Measurements from ENCODE around the gene ARHGAP26.

The ARHGAP26 gene

DNA sequence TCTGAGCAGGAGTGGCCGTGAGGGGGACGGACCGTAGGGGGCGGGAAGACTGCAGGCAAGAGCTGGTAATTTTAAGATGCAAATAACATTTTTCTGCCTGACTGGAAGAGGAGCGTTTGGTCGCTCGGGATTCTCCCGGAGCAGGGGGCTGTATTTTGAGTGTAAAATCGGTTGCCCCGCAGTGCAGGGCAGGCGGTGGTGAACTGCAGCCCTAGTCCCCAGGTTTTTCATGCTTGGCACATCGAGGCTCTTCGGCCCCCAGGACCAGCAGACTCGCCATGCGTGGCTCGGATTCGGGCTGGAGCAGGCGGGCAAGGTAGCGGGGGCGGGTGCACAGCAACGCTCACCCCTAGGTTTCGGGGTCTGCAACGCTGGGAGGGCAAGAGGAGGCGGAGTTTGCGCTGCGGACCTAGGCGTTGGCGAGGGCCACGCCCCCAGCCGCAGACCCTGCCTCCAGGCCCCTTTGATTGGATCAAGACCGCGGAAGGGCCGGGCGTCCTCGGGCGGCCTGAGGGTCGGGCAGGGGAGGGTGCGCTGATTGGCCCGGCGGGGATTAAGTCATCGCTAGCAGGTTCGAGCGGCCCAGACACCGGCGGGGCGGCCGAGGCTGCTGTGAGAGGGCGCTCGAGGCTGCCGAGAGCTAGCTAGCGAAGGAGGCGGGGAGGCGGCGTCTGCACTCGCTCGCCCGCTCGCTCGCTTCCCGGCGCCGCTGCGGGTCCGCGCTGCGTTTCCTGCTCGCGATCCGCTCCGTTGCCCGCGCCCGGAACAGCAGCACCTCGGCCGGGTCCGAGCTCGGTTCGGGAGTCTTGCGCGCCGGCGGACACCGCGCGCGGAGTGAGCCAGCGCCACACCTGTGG is at the start of gene ARHGAP26:
TSS of gene ARHGAP26 (plus strand) at position 585 of the 857 bp plus-strand sequence. CDS start 385 bp downstream, outside the sequence.
- peak; percentile 98 for DNase-seq

DNA sequence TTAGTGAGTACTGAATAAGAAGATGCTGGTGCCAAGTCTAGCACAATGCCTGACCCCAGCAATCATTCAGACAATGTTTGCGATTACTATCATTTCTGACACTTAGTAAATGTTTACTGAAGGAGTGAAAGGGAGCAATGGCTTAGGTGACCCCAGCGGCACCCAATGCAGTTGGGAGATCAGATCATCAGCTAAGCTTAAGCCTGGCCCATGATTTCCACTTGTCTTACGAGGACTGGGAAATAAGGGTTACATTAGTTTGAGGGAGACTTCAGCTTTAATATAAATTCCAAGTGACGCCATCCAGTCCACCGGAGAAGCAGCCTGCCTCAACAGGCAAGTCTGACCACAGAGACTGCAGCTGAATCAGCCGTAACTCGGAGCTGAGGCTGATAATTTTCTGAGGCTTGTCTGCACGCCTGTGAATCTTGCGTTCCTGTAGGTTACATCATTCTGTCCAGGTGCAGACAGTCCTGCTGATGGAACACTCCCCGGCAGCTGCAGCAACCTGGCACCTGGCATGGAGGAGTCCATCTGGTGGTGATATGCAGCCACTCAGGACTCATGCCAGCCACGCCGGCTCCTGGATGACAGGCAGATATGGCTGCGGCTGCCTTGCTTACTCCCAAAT is 49.4 kb upstream of the ARHGAP26 start:
- no peak for DNase-seq

DNA sequence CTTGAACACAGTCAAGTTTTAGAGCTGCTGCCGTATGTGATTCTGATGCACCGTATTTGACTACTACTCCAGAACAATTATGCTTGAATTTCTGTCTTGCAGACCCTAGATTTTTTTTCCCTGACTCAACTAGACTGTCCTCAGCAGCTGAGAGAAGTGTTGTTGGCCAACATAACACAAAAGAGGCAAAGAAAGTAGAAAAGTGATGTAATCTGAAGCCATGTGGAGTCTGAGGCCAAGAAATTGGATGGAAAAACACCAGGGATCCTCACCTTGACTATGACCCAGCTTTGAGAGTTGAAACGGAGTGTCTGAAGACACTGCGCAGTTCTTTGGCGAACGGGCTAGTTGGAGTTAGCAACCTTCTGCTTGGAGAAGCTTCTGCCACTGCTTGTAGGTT is 48.0 kb upstream of the ARHGAP26 start:
- no peak for DNase-seq

DNA sequence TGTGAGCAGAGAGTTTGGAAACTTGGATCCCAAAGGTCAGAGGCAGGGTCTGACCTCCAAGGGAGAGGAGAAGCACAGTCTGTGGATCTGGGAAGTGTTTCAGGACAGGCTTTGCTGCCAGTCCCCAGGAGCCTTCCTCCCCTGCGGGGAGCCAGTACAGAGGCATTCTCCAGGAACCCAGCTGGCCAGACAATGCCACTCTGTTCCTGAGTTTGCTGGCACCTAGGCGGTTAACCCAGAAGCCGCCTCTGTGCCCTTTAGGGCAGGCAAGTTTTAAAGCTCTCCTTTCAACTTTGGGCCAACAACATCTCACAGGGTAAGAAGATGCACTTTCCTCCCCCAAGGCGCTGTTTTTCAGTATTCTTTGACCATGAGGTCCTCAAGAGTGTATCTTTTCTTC is 47.3 kb upstream of the ARHGAP26 start:
- DNase-seq = no peak

- no peak for DNase-seq
These were observed 45.4 kb upstream of the ARHGAP26 start for GRCh38 chr5:142724821-142725220.

GRCh38 chr5:142725231-142726187 is 44.7 kb upstream of the ARHGAP26 start:
- peak; percentile 27 for DNase-seq

DNA sequence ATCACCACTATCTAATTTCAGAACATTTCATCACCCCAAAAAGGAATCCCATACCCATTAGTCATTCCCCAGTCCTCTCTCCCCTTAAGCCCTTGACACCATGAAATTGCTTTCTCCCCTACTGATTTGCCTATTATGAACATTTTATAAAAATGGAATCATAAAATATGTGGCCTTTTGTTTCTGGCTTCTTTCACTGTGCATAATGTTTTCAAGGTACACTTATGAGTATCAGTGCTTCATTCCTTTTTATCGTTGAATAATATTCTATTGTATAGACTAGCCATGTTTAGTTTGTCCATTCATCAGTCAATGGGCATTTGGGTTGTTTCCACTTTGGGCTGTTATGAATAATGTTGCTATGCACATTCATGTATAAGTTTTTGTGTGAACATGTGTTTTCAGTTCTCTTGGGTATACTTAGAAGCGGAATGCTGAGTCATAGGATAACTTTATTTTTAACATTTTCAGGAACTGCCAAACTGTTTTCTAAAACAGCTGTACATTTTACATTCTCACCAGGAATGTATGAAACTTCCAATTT is 43.9 kb upstream of the ARHGAP26 start:
- peak; percentile 82 for DNase-seq

GRCh38 chr5:142727735-142728047 is 42.5 kb upstream of the ARHGAP26 start:
- DNase-seq = no peak

GRCh38 chr5:142735323-142736246 is 34.6 kb upstream of the ARHGAP26 start:
- no peak for DNase-seq

GRCh38 chr5:142736247-142736632 is 33.9 kb upstream of the ARHGAP26 start:
- DNase-seq = no peak

DNA sequence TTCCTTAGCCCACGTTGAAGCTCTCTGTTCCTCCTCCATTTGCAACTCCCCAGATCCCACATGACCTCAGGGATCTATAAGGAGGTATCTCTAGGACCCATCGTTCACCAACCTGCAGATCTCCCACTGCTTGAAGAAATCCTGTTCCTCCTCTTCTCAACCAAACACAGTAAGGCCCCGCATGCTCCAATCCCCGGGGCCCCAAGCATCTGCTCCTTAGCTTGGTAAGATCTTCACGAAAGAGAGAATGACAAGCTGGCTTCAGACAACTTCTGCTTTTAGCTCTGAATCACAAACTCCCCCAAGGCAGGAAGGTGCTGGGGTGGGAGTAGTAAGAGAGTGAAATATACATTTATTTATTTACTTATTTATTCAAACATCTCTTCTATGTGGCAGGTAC is 33.0 kb upstream of the ARHGAP26 start:
- DNase-seq = peak; percentile 70

- DNase-seq = no peak
These were observed 29.5 kb upstream of the ARHGAP26 start for GRCh38 chr5:142740474-142741242.

- DNase-seq = no peak
These were observed 26.4 kb upstream of the ARHGAP26 start for GRCh38 chr5:142743592-142744441.

GRCh38 chr5:142745268-142745667 is 24.9 kb upstream of the ARHGAP26 start:
- DNase-seq = no peak

DNA sequence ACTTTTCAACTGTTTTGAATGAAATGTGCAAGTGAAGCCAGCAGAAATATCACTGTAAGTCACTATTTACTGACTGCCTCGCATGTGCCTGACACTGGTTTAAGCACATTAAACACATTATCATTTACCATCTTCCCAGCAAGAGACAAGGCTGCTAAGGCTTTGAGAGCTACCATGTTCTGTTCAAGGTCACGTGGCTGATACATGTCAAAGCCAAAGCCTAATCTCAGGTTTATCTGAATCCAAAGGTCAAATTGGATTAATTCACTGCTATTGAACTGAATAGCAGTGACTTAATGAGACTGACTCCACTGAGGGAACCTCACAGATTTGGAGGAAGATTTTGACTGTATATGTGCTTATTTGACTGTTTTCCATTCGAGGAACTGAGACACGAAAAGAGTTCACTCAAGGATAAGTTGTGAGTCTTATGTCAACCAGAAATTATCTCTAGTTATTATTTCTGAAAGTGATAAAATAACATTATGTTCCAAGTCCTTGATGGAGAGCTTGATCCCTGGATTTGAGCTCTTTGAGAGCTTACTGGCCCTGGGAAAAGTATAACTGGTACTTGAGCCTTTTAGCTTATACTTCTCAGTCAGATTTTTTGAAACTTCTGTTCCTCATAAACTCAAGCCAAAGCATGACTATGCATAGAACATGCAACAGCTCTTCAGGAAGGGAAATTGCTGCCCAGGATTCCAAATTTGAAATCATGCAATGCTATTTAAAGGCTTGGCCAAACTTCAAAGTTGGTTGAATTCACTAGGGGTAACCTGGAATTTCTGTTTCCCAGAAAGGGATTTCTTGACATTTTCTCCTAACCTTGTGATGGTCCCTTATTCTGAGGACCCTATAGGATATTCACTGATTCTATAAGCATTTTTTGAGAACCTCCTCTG is 23.4 kb upstream of the ARHGAP26 start:
- peak; percentile 37 for DNase-seq

DNA sequence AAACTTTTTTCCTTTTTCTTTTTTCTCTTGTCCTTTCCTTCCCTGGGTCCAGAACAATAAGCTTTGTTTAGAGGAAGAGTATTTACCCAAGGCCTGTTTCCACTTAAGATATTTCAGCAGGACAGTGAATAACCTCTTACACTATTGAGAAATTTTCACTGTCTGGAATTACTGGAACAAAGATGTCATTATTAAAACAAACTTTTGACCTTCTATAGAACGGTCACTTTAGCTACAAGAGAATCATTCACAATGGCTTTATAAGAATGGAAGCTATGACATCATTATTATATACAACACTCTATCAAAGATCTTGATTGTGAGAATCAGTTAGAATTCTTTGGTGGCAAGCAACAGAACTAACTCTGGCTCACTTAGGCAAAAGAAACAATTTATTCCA is 22.0 kb upstream of the ARHGAP26 start:
- no peak for DNase-seq

- DNase-seq = peak; percentile 41
These were observed 21.5 kb upstream of the ARHGAP26 start for GRCh38 chr5:142748568-142749249.

GRCh38 chr5:142749321-142749720 is 20.9 kb upstream of the ARHGAP26 start:
- DNase-seq = peak; percentile 65
